Activated CD4-positive, alpha-beta T cell treated with anti-CD3 and anti-CD28 coated beads, Interleukin-2, Interleukin-6, amounts not matched to agents 100 ng/mL and 50 ng/mL, durations not matched to agents 16 hours and 8 hours (primary cell): ENCODE results near the gene CLEC11A.
A peak's percentile ranks its signal among the peaks of the same experiment; 100 is the strongest.
"Not testable (repeated sequence)": the region's sequence is repeated elsewhere in the genome, so short reads cannot be mapped to it uniquely, and the experiment has no call there.

Experiments used
- DNase-seq: peaks from one replicate; pipeline ENCODE4 v3.0.0-alpha.2; 2020

CLEC11A gene

GRCh38 chr19:50723735-50724521 lies 764 bp downstream of the CLEC11A start:
- DNase-seq = no peak

GRCh38 chr19:50724522-50725217 lies 1.5 kb downstream of the CLEC11A start:
- peak; percentile 99 for DNase-seq

GRCh38 chr19:50725218-50725910 lies 2.2 kb downstream of the CLEC11A start:
- no peak for DNase-seq

GRCh38 chr19:50725911-50726230 lies 2.7 kb downstream of the CLEC11A start:
- no peak for DNase-seq

GRCh38 chr19:50728084-50728737 lies 5.0 kb downstream of the CLEC11A start:
- DNase-seq = peak; percentile 87

GRCh38 chr19:50729894-50730293 lies 6.7 kb downstream of the CLEC11A start:
- DNase-seq = peak; percentile 30

- no peak for DNase-seq
These were observed 12.7 kb downstream of the CLEC11A start for GRCh38 chr19:50735869-50736268.

- no peak for DNase-seq
These were observed 13.2 kb downstream of the CLEC11A start for GRCh38 chr19:50736338-50736737.

GRCh38 chr19:50739132-50739913 lies 16.2 kb downstream of the CLEC11A start:
- no peak for DNase-seq

- DNase-seq = no peak
These were observed 16.8 kb downstream of the CLEC11A start for GRCh38 chr19:50739914-50740426.

GRCh38 chr19:50741179-50741933 lies 18.2 kb downstream of the CLEC11A start:
- no peak for DNase-seq

GRCh38 chr19:50743537-50743936 lies 20.4 kb downstream of the CLEC11A start:
- DNase-seq = no peak

- DNase-seq = no peak
These were observed 22.1 kb downstream of the CLEC11A start for GRCh38 chr19:50745221-50745620.

GRCh38 chr19:50747141-50747540 lies 24.0 kb downstream of the CLEC11A start:
- not testable (repeated sequence) for DNase-seq

- no peak for DNase-seq
These were observed 26.3 kb downstream of the CLEC11A start for GRCh38 chr19:50749490-50749889.

- DNase-seq = no peak
These were observed 26.8 kb downstream of the CLEC11A start for GRCh38 chr19:50750010-50750409.

- DNase-seq = no peak
These were observed 30.7 kb downstream of the CLEC11A start for GRCh38 chr19:50753879-50754278.

- not testable (repeated sequence) for DNase-seq
These were observed 33.1 kb downstream of the CLEC11A start for GRCh38 chr19:50756244-50756643.

- not testable (repeated sequence) for DNase-seq
These were observed 34.5 kb downstream of the CLEC11A start for GRCh38 chr19:50757624-50758023.

- not testable (repeated sequence) for DNase-seq
These were observed 35.9 kb downstream of the CLEC11A start for GRCh38 chr19:50759076-50759475.

GRCh38 chr19:50759886-50760285 lies 36.7 kb downstream of the CLEC11A start:
- DNase-seq = peak; percentile 36
